ENCODE results near the gene ICE1. TPM values are rescaled to one million over a fixed set of nuclear protein-coding genes. Genes with fewer than 3 reads are reported as not detected.
A peak's percentile ranks its signal among the peaks of the same experiment; 100 is the strongest.

ICE1 gene
- total RNA-seq, 4 donors from 2014 or later = 19.8 to 51.9 (median 25.9) TPM

DNA sequence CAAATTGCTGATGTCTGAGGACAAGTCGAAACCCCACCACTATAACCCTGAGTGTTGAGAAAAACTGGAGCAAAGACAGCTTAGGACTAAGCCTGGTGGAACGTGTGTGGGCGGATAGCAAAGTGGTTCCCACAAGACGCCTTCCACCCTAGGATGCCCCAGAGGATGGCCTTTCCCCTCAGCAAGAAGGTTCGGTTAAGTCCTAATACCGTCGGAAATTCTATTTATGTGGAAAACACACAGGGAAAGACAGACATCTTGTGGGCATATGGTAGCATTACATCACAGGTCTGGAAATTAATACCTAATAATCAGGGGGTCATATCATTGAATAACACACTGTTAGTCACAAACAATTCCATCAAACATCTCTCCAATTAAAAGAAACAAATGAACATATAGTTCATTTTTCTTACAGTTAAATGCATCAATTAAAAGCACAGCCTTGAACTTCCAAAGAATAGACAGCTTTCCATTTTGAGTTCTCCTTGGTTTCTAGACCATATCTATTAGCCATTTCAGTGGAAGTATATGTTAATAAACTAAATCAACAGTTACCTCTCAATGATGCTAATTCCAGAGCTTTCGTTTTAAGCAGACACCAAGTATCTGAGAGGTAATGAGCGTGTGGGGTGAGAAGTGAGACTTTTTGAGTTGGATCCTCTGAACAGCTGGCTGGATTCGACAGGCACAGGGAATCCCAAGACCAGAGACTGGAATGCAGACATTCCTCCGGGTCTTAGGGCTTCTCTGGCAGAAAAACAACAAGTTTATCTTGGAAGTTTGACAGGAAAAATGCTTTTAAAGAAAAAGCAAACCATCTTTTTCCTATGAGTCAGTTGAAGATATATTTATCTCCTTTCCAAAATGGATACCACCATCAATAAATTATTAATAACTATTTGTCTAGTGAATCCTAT, 2.9 kb upstream of the ICE1 start:
- intact Hi-C loops (cut with DNase I; ENCODE audit: low total_unique reads) = loop anchor here (5.0 to 10.0 kb wide), 2 partner anchors 277 to 535 kb away; partner anchors contain the start of gene ADAMTS16
- in situ Hi-C loops (cut with MboI; ENCODE audit: low pct_ligation_motif_present in 1 of 4, low pct_unique_long_range_greater_than_20kb in 1 of 4, low sequenced_read_pairs in 3 of 4) = loop anchor here in 3 of 4 donors (10.0 to 25.0 kb wide), 3 partner anchors 275 to 532 kb away; partner anchors contain the start of gene ADAMTS16 (in 3 of the 3)
- WGBS, 2 donors (ENCODE audit: low coverage in 1 of 2) = 37 to 55% methylated on average over 7 to 11 of the region's 11 CpGs

DNA sequence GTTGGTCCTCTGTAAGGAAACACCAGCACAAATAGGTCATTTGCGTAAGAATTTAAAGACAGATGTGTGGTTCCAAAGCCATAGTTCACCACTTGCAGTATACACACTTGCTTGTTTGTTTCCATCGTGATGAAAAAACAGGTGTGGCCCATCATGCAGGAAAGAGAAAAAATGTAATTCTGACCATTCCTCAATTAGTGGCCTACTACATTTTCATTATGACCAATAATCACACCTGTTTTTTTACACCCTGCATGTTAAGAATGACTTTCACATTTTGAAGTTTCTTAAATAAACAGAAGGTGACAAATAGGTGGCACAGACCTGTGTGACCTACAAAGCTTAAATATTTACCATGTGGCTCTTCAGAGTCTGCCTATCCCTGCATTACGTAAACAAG, 2.2 kb upstream of the ICE1 start:
- WGBS, 2 donors (ENCODE audit: low coverage in 1 of 2) = 67 to 81% methylated on average over 3 of the region's 3 CpGs
- Histone ChIP-seq H3K4me1 (peaks cover 18 to 32% (median 28%) of the 10 kb centered on the region in 4 donors), H3K27ac (no peak overlapping the region), H3K9me3 (no peaks in the 10 kb centered on the region), H3K36me3 (no peaks in the 10 kb centered on the region), H3K4me3 (no peak overlapping the region), H3K27me3 (no peaks in the 10 kb centered on the region)
- in situ Hi-C loops (cut with MboI; ENCODE audit: low pct_ligation_motif_present in 1 of 4, low pct_unique_long_range_greater_than_20kb in 1 of 4, low sequenced_read_pairs in 3 of 4) (loop anchor here in 2 of 4 donors (25.0 kb wide), 2 partner anchors 283 to 533 kb away; partner anchors contain the start of gene ADAMTS16 (in 1 of the 2)), intact Hi-C loops (cut with DNase I; ENCODE audit: low total_unique reads) (no loop called here)
- TF ChIP-seq POLR2A (IDR thresholded peaks at IDR 0.05) = no peak
- TF ChIP-seq, protein P1, sequence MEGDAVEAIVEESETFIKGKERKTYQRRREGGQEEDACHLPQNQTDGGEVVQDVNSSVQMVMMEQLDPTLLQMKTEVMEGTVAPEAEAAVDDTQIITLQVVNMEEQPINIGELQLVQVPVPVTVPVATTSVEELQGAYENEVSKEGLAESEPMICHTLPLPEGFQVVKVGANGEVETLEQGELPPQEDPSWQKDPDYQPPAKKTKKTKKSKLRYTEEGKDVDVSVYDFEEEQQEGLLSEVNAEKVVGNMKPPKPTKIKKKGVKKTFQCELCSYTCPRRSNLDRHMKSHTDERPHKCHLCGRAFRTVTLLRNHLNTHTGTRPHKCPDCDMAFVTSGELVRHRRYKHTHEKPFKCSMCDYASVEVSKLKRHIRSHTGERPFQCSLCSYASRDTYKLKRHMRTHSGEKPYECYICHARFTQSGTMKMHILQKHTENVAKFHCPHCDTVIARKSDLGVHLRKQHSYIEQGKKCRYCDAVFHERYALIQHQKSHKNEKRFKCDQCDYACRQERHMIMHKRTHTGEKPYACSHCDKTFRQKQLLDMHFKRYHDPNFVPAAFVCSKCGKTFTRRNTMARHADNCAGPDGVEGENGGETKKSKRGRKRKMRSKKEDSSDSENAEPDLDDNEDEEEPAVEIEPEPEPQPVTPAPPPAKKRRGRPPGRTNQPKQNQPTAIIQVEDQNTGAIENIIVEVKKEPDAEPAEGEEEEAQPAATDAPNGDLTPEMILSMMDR (IDR thresholded peaks at IDR 0.05) = no peak
- TF ChIP-seq EP300 (IDR thresholded peaks at IDR 0.05; ENCODE audit: low read depth) = no peak
- TF ChIP-seq POLR2AphosphoS5 (IDR thresholded peaks at IDR 0.05) = no peak
- DNase-seq = no peak

More for the DNA sequence above, 2.9 kb upstream of the ICE1 start:
- Histone ChIP-seq H3K36me3 (no peaks in the 10 kb centered on the region), H3K4me1 (peaks cover 18 to 25% (median 24%) of the 10 kb centered on the region in 4 donors), H3K9me3 (no peaks in the 10 kb centered on the region), H3K27me3 (no peaks in the 10 kb centered on the region), H3K27ac (no peak overlapping the region), H3K4me3 (no peak overlapping the region)
- DNase-seq = no peak
- no peak for TF ChIP-seq EP300 (IDR thresholded peaks at IDR 0.05; ENCODE audit: low read depth)
- TF ChIP-seq, protein P1 (IDR thresholded peaks at IDR 0.05) = peak; percentile 58 to 68 (median 61)
- TF ChIP-seq POLR2A (IDR thresholded peaks at IDR 0.05) = no peak
- no peak for TF ChIP-seq POLR2AphosphoS5 (IDR thresholded peaks at IDR 0.05)

DNA sequence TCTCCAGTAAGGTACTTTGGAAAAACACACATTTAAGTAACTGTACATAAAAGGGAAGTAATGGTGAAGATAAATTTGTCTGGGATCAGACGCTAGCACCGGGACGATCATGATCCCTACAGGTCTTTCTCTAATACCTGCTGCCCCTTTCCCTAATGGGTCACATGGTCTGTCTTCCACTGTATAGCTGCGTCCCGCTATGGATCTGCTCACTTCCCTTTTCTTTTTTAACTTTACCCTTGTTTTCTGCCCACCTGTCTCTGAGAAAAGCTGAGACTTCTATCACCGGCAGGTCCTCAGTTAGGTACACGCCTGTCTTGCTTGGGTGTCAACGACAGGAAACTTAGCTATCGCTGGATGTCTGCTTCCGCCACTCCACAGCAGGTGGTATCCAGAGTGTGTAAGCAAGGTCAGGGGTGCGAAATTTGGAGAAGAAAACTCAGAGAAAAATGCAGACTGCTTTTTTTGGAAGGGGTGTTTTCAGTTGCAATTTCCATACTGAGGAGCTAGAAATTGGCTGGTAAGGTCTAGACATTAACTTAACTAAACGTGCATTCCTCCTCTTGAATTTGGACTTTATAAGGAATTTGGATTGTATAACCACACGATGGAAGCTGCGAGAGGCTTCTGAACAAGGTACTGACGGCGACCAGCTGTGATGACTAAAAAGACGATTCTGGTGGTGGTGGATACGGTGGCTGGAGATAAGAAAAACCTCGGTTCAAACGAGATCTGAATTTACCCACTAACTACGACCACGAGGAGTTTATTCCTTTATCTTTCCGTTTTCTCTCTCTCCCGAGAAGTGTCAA, 1.1 kb upstream of the ICE1 start:
- no peak for TF ChIP-seq POLR2A (IDR thresholded peaks at IDR 0.05)
- TF ChIP-seq EP300 (IDR thresholded peaks at IDR 0.05; ENCODE audit: low read depth) = no peak
- TF ChIP-seq, protein P1 (IDR thresholded peaks at IDR 0.05) = no peak
- Histone ChIP-seq H3K27ac (peak overlapping the region; percentile 91 to 97 (median 94)), H3K9me3 (no peaks in the 10 kb centered on the region), H3K4me3 (peak overlapping the region; percentile 40 to 99 (median 84)), H3K27me3 (no peaks in the 10 kb centered on the region), H3K36me3 (no peaks in the 10 kb centered on the region), H3K4me1 (peaks cover 18 to 37% (median 28%) of the 10 kb centered on the region in 4 donors)
- in situ Hi-C loops (cut with MboI; ENCODE audit: low pct_ligation_motif_present in 1 of 4, low pct_unique_long_range_greater_than_20kb in 1 of 4, low sequenced_read_pairs in 3 of 4) = loop anchor here in 2 of 4 donors (25.0 kb wide), 2 partner anchors 284 to 534 kb away; partner anchors contain the start of gene ADAMTS16 (in 1 of the 2)
- DNase-seq = peak; percentile 14
- WGBS, 2 donors (ENCODE audit: low coverage in 1 of 2) = 9 to 19% methylated on average over 20 to 24 of the region's 24 CpGs
- intact Hi-C loops (cut with DNase I; ENCODE audit: low total_unique reads) = no loop called here

Measured in transverse colon (tissue), 4 donors.